GM18517 (cell line): Measurements from ENCODE around the gene NFIB.

Source experiments
- ATAC-seq: cut with Tn5 transposase; IDR thresholded peaks from one replicate; pipeline ENCODE4 v1.9.1; 2021; ENCODE audit warnings: mild to moderate bottlenecking, moderate library complexity; ENCODE audit not compliant: unreplicated experiment

Gene NFIB

GRCh38 chr9:14158916-14159315, 155.0 kb downstream of the NFIB start:
- ATAC-seq = no peak

- ATAC-seq = no peak
Measured at GRCh38 chr9:14158136-14158813, 155.7 kb downstream of the NFIB start.

GRCh38 chr9:14157191-14157590, 156.8 kb downstream of the NFIB start:
- no peak for ATAC-seq

GRCh38 chr9:14156046-14156445, 157.9 kb downstream of the NFIB start:
- peak; percentile 99 for ATAC-seq

GRCh38 chr9:14155237-14155636, 158.7 kb downstream of the NFIB start:
- no peak for ATAC-seq

GRCh38 chr9:14153310-14153720, 160.6 kb downstream of the NFIB start:
- no peak for ATAC-seq

- ATAC-seq = no peak
Measured at GRCh38 chr9:14151451-14151850, 162.5 kb downstream of the NFIB start.

- ATAC-seq = no peak
Measured at GRCh38 chr9:14148501-14149103, 165.3 kb downstream of the NFIB start.

GRCh38 chr9:14147738-14148137, 166.2 kb downstream of the NFIB start:
- no peak for ATAC-seq

GRCh38 chr9:14146201-14146874, 167.6 kb downstream of the NFIB start:
- ATAC-seq = no peak

- no peak for ATAC-seq
Measured at GRCh38 chr9:14144215-14144614, 169.7 kb downstream of the NFIB start.

GRCh38 chr9:14141699-14142098, 172.2 kb downstream of the NFIB start:
- no peak for ATAC-seq

GRCh38 chr9:14140096-14140697, 173.7 kb downstream of the NFIB start:
- ATAC-seq = no peak

GRCh38 chr9:14139287-14139686, 174.7 kb downstream of the NFIB start:
- ATAC-seq = no peak

- ATAC-seq = no peak
Measured at GRCh38 chr9:14136646-14137370, 177.1 kb downstream of the NFIB start.

GRCh38 chr9:14136047-14136635, 177.8 kb downstream of the NFIB start:
- no peak for ATAC-seq

GRCh38 chr9:14135421-14135820, 178.5 kb downstream of the NFIB start:
- ATAC-seq = no peak

- no peak for ATAC-seq
Measured at GRCh38 chr9:14133394-14133793, 180.5 kb downstream of the NFIB start.

- ATAC-seq = no peak
Measured at GRCh38 chr9:14132775-14133174, 181.2 kb downstream of the NFIB start.

GRCh38 chr9:14131356-14132088, 182.4 kb downstream of the NFIB start:
- no peak for ATAC-seq
